NK-92 treated with Interleukin-12 subunit alpha and Interleukin-12 subunit beta, amount 100 ng/mL, for 24 hours (cell line): Measurements from ENCODE around the gene FAM114A2.

Experiments
- DNase-seq: peaks from one replicate; lab custom pipeline; 2025; lab: John Stamatoyannopoulos, UW

FAM114A2 gene

DNA sequence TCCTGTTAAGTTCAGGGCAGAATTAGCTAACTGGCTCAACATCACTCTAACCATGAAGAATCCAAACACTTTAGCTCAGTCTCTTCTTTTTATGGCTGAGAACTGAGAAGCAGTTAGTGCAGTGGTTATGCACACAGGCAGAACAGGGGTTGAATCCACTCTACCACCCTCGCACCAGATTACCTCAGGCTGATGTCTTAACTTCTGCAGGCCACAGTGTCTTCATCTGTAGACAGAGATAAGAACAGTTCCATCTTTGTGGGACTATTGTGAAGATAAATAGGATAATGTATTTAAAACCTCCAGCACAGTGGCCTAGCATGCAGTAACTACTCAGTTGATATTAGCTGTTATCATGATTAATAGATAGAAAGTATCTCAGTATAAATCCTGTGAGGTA, 54.8 kb downstream of the FAM114A2 start:
- DNase-seq, result no peak

GRCh38 chr5:153981905-153982605, 56.7 kb downstream of the FAM114A2 start:
- DNase-seq, result no peak

GRCh38 chr5:153979028-153979783, 59.5 kb downstream of the FAM114A2 start:
- no peak for DNase-seq

GRCh38 chr5:153974813-153975163, 63.9 kb downstream of the FAM114A2 start:
- no peak for DNase-seq

DNA sequence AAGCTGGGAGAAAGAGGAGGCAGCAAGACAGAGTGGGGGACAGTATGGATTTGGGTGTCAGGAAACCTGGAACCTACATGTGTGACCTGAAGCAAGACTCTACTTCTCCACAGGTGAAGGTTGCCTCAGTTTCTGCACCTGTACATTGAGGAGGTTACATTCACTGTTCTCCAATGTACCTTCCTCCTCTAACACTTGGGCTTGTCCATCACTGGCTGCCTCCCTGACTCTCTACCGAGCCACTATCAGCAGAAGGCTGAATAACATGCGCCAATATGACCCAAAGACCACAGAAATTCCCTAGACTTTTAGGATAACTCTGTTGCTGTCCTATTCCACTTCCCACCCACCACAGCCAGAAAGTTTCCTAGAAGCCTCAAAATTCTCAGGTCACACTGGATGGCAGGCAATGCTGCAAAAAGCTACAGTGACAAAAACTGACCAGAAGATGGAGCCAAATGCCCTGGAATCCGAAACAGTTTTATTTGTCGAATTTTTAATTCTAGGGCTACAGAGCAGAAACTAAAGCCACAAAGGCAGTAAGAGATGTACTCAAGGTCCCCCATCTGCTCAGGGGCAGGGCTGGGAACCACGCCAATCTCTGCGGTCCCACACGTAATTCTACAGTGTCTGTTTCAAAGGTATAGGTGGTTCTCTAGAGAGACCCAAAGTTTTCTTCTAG, 64.4 kb downstream of the FAM114A2 start:
- DNase-seq, result no peak

DNA sequence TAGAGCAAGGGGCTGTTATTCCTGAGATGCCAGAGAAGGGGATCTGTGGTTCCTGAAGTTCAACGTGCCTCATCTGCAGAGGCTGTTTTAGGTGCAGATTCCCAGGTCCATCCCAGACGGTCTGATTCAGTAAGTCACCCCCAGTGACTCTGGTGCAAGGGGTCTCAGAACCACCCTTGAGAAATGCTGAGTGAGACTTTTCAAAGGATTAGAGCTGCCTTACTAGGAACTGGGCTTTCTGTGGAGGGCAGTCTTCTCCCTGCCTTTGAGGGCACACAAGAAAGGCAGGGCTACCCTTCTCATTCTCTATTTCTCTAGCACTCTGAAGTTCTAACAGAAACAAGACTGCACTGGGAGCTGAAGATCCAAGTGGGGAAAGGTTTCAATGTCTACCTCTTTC, 66.5 kb downstream of the FAM114A2 start:
- DNase-seq, result no peak

GRCh38 chr5:153970496-153970895, 68.2 kb downstream of the FAM114A2 start:
- no peak for DNase-seq

DNA sequence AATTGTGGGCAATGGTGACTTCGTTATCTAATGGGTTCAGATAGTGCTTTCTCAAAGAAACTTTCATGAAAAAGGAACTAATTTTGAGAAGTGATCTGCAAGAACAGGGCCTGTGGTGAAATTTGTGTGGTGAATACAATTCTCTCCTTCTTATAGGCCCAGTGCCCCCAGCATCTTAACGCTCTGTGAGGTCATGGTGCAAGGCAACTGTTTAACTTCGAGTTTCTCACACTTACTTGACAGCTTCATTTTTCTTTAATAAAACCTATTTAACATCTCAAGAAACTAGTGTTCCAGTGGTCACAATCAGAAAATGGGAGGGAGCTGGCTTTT, 69.2 kb downstream of the FAM114A2 start:
- no peak for DNase-seq

DNA sequence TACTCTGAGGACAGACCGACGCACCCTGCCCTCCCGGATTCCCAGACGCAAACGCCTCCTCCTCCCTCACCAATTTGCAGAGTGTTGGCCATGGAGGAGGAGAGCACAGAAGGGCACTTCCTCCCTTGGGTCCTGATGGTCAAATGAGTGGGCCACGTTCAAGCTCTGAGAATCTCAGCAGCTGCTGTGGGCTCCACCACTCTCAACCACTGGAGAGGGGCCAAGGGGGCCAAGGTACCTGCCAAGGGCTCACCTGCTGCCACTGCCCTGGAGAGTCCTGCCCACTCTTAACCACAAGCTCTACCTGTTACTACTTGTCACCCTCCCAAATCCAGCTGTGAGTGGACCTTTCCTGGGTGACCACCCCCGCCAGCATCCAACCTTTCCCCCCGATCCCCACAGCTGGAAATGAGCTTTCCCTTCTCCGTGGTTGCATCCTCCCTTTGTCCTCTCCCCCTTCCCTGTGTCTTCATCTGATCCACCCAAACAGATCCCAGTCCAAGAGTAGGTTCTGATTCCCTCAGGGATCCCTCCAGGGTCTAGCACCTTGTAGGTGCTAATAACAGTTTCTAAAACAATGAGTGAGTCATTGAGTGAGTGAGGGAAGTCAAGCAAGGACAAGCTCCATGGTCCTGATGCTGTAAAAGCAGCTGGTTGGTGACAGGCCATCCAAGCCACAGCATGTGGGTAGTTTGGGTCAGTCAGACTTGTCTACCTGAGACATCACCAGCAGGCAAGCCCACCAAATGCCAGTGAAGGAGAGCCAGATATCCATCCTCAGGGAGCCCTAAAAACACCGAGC, 69.7 kb downstream of the FAM114A2 start:
- no peak for DNase-seq

- peak; percentile 14 for DNase-seq
Observed at GRCh38 chr5:153964880-153965645, 73.6 kb downstream of the FAM114A2 start.

- no peak for DNase-seq
Observed at GRCh38 chr5:153964191-153964879, 74.4 kb downstream of the FAM114A2 start.

- DNase-seq, result peak; percentile 56
Observed at GRCh38 chr5:153960269-153961215, 78.2 kb downstream of the FAM114A2 start.

GRCh38 chr5:153959134-153959957, 79.4 kb downstream of the FAM114A2 start:
- DNase-seq, result no peak

DNA sequence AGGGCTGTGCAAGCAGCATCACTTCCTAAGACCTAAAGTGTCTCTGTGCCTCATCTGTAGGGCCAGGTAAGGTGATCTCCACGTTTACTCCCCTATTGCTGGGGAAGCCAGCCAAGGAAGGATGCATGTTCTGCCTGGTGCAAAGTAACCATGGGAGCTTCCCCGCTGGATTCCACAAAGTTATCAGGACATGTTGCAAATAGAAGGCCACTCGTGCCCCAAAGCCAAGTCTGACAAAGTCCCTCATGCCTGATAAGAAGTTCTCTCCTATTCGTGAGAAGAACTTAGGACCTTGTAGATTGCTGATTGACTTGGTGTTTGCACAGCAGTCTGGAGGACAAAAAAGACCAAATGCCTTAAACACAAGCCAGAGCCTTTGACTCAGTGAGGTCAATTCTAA, 81.5 kb downstream of the FAM114A2 start:
- no peak for DNase-seq

GRCh38 chr5:153953411-153953810, 85.3 kb downstream of the FAM114A2 start:
- no peak for DNase-seq

- no peak for DNase-seq
Observed at GRCh38 chr5:153952893-153953292, 85.8 kb downstream of the FAM114A2 start.

DNA sequence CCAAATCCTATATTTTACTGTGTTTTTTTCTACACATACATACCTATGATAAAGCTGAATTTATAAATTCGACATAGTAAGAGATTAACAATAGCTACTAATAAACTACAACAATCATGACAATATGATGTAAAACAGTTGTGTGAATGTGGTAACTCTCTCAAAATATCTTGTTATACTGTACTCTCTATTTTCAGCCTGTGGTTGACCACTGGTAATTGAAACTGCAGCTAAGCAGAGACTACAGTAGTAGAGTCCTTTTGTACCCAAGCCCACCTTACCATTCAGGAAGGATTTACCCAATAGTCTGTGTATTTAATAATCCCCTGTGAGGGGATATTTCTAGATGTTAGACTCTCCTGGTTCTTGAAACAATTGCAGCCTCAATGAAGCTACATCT, 86.7 kb downstream of the FAM114A2 start:
- no peak for DNase-seq

DNA sequence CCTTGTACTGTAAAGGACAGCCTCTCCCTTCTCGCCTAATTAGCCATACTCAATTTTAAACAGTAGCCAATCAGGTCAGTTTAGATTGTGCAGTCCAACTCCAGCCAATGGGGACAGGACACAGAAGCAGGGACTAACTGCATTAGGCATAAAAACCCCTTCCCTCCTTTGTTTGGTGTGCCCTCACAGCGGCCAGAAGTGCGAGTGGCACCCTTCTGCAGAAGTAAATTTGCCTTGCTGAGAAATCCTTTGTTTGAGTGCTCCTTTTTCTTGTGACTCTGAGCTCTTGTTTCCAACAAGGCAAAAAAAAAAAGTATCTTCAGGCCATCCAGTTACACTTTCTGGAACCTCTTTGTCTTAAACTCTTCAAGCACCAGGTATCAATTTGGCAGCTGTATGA, 97.4 kb downstream of the FAM114A2 start:
- DNase-seq, result no peak
